ENCODE results near the gene RANGRF.

- TF ChIP-seq, protein P1, sequence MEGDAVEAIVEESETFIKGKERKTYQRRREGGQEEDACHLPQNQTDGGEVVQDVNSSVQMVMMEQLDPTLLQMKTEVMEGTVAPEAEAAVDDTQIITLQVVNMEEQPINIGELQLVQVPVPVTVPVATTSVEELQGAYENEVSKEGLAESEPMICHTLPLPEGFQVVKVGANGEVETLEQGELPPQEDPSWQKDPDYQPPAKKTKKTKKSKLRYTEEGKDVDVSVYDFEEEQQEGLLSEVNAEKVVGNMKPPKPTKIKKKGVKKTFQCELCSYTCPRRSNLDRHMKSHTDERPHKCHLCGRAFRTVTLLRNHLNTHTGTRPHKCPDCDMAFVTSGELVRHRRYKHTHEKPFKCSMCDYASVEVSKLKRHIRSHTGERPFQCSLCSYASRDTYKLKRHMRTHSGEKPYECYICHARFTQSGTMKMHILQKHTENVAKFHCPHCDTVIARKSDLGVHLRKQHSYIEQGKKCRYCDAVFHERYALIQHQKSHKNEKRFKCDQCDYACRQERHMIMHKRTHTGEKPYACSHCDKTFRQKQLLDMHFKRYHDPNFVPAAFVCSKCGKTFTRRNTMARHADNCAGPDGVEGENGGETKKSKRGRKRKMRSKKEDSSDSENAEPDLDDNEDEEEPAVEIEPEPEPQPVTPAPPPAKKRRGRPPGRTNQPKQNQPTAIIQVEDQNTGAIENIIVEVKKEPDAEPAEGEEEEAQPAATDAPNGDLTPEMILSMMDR (IDR thresholded peaks at IDR 0.05), result no peak
- TF ChIP-seq POLR2A (IDR thresholded peaks at IDR 0.05), result no peak
Observed at GRCh38 chr17:8332128-8332527, 43.7 kb downstream of the RANGRF start.
